ENCODE data around the gene UNC50. TPM values are rescaled to one million over a fixed set of nuclear protein-coding genes. Genes with fewer than 3 reads are reported as not detected.
"Not testable (repeated sequence)": the region's sequence is repeated elsewhere in the genome, so short reads cannot be mapped to it uniquely, and the experiment has no call there.

UNC50 gene
- total RNA-seq, 1 donor from 2014 or later, result 18.3 TPM

- not testable (repeated sequence) for ATAC-seq; DNase-seq (ENCODE audit: low spot score)
Observed at GRCh38 chr2:98659491-98659840, 51.1 kb downstream of the UNC50 start.

- ATAC-seq (no peak), DNase-seq (ENCODE audit: low spot score) (no peak)
Observed at GRCh38 chr2:98663511-98664090, 55.2 kb downstream of the UNC50 start.

- no peak for DNase-seq (ENCODE audit: low spot score)
- no peak for ATAC-seq
Observed at GRCh38 chr2:98664323-98664722, 55.9 kb downstream of the UNC50 start.

- ATAC-seq, result no peak
- no peak for DNase-seq (ENCODE audit: low spot score)
Observed at GRCh38 chr2:98665677-98666076, 57.3 kb downstream of the UNC50 start.

Other genes with a start within 250 kb of the UNC50 start
- gene INPP4A, start 163.7 kb upstream of the UNC50 start, total RNA-seq, result 9.3 TPM
- 21.2 TPM for gene COA5, start 77 bp upstream of the UNC50 start, total RNA-seq
- 6.9 TPM for gene MGAT4A, start 122.5 kb downstream of the UNC50 start, total RNA-seq